GM21717 (cell line): ENCODE results near the gene COMMD4.
"Not testable (repeated sequence)": the region's sequence is repeated elsewhere in the genome, so short reads cannot be mapped to it uniquely, and the experiment has no call there.

Experiments
- ATAC-seq: cut with Tn5 transposase; IDR thresholded peaks from one replicate; pipeline ENCODE4 v1.9.1; 2021; ENCODE audit warnings: mild to moderate bottlenecking, moderate library complexity; ENCODE audit not compliant: unreplicated experiment

The COMMD4 gene

DNA sequence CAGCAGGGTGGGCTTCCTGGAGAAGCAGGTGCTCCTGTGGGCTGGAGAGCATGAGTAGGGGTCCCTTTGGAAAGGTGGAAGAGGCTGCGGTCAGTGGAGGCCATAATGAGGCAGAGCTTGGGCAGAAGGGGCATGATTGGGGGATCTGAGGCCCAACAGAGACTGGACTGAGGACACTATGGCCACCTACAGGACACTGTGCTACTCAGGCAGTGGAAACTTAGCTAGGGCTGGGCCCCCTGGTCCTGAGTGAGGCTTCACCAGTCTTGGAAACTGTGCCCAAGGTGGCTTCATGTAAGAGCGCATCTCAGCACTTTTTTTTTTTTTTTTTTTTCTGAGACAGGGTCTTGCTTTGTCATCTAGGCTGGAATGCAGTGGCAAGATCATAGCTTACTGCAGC, 6.3 kb upstream of the COMMD4 start:
- no peak for ATAC-seq

DNA sequence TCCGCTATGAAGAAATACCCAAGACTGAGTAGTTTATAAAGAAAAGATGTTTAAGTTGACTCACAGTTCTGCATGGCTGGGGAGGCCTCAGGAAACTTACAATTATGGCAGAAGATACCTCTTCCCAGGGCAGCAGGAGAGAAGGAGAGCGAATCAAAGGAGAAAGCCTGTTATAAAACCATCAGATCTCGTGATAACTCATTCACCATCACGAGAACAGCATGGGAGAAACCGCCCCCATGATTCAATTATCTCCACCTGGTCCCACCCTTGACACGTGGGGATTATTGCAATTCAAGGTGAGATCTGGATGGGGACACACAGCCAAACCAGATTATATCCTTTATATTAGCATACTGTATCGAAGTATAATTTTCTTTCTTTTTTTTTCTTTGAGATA, 3.8 kb upstream of the COMMD4 start:
- ATAC-seq: not testable (repeated sequence)

DNA sequence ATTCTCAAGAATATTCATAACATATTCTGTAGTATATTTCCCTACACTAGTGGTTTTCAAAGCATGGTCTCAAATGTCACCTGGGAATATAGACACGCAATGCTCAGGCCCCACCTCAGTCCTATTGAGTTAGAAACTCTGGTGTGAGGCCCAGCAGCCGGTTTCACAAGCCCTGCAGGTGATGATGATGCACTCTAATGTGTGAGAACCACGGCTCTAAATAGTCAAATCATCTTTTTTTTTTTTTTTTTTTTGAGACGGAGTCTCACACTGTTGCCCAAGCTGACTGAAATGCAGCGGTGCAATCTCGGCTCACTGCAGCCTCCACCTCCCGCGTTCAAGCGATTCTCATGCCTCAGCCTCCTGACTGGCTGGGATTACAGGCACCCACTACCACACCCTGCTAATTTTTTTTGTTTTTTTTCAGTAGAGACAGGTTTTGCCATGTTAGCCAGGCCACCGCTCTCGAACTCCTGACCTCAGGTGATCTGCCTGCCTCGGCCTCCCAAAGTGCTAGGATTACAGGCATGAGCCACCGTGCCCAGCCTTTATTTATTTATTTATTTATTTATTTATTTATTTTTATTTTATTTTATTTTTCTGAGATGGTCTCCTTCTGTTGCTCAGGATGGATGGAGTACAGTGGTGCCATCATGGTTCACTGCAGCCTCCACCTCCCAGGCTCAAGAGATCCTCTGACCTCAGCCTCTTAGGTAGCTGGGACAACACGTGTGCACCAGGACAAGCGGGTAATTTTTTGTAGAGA, 2.0 kb upstream of the COMMD4 start:
- ATAC-seq: not testable (repeated sequence)

DNA sequence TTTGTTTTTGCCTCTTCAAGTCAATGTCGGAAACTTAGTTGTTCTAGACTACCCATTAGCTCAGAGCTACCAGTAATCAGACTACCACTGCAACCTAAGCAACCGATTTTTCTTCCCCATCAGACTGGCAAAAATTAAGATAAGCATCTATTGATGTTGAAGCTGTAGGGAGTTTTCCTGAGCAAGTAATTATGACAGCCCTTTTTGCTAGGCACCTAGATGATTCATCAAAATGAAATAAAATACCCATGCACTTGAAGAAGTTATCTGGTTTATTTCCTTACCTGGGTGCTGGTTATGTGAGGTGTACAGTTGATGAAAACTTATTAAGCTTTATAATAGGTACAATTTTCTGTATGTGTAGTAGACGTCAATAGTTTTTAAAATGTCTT, 554 bp upstream of the COMMD4 start:
- ATAC-seq: no peak

DNA sequence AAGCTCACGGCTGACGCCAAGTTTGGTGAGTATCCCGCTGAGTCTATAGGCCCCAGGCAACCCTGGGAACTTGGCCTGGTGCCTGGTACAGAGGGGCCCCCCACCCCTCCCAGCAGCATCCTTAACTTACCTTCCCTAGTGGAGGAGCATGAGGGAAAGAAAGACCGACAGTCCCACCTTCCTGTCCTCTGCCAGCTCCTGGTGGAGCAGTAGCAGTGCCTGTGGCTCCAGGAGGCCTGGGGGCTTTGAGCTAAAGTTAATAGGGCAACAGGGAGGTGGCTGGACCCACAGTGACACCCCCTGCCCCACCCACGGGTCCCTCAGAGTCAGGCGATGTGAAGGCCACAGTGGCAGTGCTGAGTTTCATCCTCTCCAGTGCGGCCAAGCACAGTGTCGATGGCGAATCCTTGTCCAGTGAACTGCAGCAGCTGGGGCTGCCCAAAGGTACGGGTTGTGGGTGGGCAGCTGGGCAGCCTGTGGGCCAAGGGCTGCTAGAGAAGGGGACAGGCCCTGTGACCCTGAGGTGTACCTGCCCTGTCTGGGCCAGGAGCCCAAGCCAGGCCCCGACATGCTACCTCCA, 2.9 kb downstream of the COMMD4 start:
- no peak for ATAC-seq

DNA sequence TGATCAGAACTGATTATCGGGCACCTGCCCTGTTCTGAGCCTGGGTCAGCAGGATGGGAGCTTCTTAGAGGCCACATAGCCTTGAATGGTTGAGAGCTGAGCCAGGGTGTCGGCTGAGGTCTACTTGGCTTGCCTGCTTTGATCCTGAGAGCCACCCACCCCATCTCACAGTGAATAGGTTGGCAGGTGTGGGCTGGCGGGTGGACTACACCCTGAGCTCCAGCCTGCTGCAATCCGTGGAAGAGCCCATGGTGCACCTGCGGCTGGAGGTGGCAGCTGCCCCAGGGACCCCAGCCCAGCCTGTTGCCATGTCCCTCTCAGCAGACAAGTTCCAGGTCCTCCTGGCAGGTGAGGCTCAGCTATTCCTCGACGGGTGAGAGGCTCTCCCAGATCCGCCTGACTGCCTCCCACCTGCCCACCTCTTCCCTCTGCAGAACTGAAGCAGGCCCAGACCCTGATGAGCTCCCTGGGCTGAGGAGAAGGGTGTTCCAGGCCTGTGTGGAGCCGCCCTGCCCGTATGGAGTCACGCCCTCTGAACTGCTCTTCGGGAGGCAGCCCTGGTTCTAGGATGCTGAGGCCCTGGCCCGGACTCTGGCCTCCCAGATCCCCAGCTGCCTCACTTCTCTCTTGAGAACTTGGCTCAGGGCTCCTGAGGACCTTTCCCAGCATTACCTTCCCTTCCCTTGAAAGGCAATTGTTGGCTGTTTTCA, 3.8 kb downstream of the COMMD4 start:
- no peak for ATAC-seq

DNA sequence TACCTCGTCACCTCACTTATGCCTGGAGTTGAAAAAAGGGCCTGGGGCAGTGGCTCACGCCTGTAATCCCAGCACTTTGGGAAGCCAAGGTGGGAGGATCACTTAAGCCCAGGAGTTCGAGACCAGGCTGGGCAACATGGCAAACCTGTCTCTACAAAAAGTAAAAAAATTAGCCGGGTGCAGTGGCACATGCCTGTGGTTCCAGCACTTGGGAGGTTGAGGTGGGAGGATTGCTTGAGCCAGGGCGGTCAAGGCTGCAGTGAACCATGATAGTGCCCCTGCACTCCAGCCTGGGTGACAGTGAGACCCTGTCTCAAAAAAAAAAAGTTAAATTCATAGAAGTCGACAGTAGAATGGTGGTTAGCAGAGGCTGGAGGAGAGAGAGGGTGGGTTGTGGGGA, 6.4 kb downstream of the COMMD4 start:
- no peak for ATAC-seq

DNA sequence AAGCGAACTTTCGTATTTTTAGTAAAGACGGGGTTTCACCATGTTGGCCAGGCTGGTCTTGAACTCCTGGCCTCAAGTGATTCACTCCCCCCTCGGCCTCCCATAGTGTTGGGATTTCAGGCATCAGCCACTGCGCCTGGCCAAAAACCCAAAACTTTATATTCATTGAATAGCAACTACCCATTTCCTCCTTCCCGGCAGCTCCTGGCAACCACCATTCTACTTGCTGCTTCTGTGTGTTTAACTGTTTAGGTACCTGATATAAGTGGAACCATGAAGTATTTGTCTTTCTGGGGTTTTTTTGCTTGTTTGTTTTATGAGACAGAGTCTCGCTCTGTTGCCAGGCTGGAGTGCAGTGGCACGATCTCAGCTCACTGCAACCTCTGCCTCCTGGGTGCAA, 8.1 kb downstream of the COMMD4 start:
- ATAC-seq: not testable (repeated sequence)

DNA sequence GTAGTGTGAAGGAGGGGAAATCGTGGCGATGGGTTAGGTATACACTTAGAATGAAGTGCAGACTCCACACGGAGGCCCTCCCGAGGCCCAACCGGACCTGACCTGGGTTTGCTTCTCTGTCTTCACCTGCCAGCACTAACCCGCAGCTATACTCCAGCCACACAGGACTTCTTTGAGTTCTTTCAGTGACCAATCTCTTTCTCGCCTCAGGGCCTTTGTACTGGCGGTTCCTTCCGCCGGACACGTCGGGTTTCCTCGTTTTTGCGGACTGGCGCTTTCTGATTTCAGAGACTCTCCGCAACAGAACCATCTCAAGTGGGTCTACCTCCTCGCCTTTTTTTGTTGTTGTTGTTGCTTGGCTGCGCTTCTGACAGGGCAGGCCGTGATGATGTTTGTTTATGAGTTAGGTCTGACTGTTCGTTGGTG, 10.9 kb downstream of the COMMD4 start, which contains the start of gene NEIL1:
TSS of gene NEIL1 (plus strand) at position 244 of the 426 bp plus-strand sequence. CDS start 1,867 bp downstream, outside the sequence.
- no peak for ATAC-seq

DNA sequence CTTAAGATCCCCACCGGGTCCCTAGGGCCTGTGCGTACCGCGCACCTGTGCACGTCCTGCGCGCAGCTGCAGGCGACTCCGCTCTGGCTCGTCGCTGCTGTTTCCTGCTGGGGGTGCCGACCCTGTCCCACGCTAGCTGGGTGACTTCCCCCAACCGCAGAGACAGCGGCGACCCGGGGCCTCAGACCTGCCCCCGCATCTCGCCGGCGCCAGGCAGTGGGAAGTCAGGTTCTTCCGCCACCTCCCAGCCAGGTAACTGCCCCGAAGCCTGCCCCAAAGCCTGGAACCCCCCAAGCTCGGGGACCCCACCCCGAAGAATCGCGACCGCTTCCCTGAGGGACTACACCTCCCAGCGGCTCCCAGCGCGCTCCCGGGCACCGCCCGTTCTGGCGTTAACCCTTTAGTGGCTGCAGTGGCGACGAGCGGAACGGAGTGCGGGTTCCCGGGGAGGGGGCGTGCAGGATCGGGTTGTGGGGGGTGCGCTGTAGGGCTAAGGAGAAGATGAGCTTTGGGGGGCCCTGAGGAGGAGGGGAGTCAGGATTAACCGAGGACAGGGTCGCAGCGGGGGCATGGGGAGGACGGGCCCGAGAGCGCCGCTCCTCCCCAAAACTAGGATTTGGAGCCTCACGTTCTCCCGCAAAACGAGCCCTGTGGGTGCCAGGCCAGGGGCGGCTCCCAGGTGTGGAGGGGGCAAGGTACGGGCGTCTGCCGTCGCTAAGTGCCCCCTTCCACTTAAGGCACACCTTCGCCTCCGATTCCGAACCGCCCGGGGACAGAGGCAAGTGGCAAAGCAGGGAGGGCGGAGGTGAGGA, 11.6 kb downstream of the COMMD4 start:
- ATAC-seq: no peak

DNA sequence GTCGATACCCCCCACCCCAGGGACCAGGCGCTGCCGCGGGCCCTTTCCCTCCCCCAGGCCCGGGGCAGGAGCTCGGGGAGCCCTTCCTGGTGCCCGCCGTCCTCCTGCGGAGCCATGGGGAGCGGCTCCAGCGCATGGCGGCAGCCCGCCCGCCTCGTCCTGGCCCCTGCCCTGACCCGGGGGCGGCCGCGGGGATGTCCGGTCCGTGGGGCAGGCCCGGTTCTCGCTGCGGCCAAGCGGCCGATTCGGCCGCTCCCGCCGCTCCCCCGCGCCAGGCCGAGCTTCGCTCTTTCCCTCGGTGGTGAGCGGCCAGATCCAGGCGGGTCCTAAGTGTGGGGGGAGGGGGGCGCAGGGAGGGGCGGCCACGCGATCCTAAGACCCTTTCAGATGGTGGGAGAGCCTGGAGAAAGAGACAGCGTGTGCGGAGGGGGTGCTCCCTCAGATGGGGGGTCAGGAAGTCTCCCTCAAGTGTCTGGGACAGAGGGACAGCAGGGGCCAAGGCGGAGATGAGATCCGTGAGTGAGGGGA, 12.2 kb downstream of the COMMD4 start:
- ATAC-seq: no peak

DNA sequence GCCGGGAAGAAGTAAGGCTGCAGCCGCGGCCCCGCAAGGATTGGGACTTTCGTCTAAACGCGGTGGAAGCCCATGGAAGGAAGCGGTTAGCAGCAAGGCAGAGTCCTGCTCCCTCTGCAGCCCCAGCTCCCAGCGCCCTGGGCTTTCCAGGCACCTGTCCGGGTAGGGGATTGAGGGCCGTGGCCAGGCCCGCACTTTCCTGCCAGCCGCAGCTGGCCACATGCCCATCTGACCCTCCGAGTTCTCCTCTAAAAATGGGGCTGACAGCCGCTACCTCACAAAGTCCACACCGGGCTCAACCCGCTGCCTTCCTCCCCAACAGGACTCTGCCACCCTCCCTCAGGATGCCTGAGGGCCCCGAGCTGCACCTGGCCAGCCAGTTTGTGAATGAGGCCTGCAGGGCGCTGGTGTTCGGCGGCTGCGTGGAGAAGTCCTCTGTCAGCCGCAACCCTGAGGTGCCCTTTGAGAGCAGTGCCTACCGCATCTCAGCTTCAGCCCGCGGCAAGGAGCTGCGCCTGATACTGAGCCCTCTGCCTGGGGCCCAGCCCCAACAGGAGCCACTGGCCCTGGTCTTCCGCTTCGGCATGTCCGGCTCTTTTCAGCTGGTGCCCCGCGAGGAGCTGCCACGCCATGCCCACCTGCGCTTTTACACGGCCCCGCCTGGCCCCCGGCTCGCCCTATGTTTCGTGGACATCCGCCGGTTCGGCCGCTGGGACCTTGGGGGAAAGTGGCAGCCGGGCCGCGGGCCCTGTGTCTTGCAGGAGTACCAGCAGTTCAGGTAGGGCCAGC, 12.9 kb downstream of the COMMD4 start:
- ATAC-seq: no peak

DNA sequence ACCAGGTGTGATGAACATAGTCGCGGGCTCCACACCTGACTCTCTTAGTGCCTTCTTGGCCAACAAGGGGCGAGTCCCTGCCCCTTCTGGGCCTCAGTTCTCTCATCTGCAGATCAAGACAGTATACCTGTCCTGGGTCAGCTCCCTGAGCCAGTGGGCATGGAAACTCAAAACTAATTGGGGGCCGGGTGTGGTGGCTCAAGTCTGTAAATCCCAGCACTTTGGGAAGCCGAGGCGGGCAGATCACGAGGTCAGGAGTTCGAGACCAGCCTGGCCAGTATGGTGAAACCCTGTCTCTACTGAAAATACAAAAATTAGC, 13.4 kb downstream of the COMMD4 start:
- ATAC-seq: not testable (repeated sequence)

DNA sequence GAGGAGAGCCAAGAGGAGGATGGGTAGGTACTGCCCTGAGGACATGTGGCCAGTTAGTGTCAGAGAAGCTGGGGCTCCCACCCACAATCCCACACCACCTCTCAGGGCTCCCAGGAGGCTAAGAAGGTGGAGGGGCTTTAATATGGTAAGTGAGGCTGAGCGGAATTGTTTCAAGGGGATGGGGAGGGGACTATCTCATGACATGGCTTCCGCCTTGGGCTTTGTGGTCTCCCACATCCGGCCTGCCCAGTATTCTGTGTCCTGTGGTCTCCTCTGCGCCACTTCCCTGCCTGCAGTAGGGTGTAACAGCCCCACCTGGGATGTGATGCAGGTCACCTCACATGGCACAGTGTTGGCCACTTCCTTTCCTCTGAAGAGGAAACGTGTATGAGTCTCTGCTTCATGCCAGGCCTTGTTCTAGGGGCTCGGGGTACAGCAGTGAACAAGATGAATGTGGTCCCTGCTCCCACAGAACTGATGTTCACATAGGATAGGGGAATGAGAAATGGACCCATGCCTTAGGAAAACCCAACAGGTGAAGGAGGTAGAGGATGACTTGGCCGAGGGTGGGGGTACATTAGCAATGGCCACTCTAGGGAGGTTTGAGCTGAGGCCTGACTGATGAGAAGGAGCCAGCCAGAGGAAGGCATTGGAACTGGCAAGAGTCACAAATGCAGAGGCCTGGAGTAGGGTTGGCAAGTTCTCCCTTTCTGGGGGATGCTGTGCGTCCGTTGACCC, 14.2 kb downstream of the COMMD4 start:
- peak; percentile 42 for ATAC-seq

DNA sequence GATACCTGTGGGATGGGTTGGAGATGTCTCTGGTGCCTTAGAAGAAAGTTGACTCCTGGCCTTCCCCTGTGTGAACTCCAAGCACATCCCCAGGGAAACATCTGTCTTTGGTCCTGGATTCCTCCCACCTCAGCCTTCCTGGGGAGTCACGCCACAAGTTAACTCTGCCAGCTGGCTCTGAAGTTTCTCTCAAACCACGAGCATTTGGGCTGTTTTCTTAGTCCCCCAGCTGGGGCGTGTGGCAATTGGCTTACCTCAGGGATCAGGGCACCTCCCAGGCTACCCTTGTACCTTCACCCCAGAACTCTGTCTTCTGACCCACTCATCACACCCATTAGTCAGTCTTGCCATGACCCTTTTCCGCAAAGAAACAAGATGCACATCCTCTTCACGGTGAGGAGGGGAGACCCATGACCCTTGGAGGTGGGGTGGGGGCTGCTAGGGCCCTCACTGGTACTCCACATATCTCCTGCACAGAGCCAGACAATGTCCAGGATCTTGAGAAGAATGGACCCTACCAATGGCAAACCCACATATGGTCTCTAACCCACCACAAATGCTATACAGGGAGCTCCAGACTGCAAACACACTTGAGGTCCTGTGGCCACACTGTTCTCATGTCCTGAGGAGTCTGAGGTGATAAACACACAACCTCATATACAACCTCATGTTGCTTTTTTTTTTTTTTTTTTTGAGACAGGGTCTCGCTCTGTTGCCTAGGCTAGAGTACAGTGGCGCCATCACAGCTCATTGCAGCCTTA, 14.9 kb downstream of the COMMD4 start:
- ATAC-seq: no peak

DNA sequence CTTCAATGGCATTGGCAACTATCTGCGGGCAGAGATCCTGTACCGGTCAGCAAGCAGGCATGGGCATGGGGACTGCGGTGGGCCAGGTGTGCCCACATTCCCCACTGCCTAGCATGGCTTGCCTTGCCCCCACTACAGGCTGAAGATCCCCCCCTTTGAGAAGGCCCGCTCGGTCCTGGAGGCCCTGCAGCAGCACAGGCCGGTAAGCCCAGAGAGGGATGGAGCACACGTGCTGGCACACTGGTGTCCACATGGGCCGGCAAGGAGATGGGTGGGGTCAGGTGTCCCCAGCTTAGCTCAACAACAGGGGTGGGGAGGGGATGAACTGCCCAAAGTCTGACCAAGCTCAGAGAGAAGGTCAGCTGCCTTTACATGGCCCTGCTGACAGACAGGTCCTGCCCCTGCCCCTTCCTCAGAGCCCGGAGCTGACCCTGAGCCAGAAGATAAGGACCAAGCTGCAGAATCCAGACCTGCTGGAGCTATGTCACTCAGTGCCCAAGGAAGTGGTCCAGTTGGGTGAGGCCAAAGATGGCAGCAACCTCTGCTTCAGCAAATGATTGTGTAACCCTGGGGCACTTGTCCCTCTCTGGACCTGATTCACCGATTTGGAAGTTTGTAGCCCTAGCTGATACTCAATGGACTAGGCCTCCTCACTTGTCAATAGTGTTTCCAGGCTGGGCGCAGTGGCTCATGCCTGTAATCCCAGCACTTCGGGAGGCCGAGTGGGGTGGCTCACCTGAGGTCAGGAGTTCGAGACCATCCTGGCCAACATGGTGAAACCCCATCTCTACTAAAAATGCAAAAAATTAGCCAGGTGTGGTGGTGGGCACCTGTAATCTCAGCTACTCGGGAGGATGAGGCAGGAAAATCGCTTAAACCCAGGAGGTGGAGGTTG, 16.6 kb downstream of the COMMD4 start:
- no peak for ATAC-seq

DNA sequence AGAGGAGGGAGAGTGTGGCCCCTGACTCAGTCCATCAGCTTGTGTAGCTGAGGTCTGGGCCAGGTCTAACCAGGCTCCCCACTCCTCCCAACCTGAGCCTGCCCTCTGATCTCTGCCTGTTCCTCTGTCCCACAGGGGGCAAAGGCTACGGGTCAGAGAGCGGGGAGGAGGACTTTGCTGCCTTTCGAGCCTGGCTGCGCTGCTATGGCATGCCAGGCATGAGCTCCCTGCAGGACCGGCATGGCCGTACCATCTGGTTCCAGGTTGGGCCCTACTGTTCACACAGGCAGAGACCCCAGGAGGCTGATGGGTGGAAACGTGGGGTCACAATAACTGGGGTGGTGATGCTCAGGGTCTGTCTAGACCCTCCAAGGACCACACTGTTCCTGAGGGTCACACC, 17.7 kb downstream of the COMMD4 start:
- no peak for ATAC-seq

DNA sequence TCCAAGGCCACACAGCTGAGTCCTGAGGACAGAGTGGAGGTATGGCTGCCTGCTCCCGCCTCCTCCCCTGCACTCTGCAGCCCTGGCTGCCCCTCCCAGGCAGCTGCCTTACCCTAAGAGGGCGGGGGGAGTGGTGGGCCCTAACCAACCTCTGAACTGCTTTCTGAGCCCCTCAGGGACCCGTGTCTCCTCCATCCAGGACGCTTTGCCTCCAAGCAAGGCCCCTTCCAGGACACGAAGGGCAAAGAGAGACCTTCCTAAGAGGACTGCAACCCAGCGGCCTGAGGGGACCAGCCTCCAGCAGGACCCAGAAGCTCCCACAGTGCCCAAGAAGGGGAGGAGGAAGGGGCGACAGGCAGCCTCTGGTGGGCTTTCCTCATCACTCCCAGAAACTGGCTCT, 18.6 kb downstream of the COMMD4 start:
- no peak for ATAC-seq
